ENCODE data around the gene MAMDC2.

DNA sequence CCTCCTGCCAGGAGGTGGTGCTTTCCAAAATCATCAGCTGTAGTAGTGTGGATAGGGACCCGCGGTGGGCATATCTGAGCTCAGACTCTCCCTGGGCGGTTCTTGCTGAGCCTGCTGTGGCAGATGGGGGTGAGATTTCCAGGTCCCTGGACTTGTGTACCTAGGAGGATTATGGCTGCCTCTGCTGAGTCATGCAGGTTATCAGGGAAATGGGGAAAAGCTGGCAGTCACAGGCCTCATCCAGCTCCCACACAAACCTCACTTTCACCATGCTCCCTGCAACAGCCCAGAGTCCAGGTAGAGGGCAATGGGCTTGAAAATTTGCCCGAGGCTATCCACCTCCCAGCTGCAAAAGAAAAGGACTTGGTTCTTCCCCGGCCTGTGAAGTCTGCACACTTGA is 23.4 kb upstream of the MAMDC2 start:
- TF ChIP-seq TAF1 (IDR thresholded peaks at IDR 0.05; ENCODE audit: borderline replicate concordance, low read depth, low read length) (no peak), POLR2AphosphoS5 (IDR thresholded peaks at IDR 0.05; ENCODE audit: low read depth, low read length) (no peak)

Data from GM12892 (cell line).